K562 (cell line): ENCODE measurements around the gene C1orf174. TPM values are rescaled to one million over a fixed set of nuclear protein-coding genes. Genes with fewer than 3 reads are reported as not detected.
A peak's percentile ranks its signal among the peaks of the same experiment; 100 is the strongest.

Experiments used
- ATF3 ChIP-seq, 2 experiments: fragments of 450-650 bp in 1 of 2; sonication (generic) in 1 of 2; formaldehyde crosslinking in 1 of 2; IDR thresholded peaks in 1 of 2; conservative IDR thresholded peaks in 1 of 2; 2 replicates each; pipeline versions ENCODE4 v1.6.1 to v1.8.1; 2016 to 2023; ENCODE audit warnings: mild to moderate bottlenecking in 2 of 2, moderate library complexity in 2 of 2, inconsistent platforms in 1 of 2, missing genetic modification reagents in 1 of 2
- KDM2B ChIP-seq: fragments of 250-450 bp; sonication (Bioruptor Pico); IDR thresholded peaks from 2 replicates; pipeline ENCODE4 v1.8.0; 2021; ENCODE audit warnings: mild to moderate bottlenecking, moderate library complexity
- MGA ChIP-seq: fragments of 450-650 bp; IDR thresholded peaks from 2 replicates; pipeline ENCODE4 v1.6.1; 2016; ENCODE audit warnings: mild to moderate bottlenecking, moderate library complexity
- MXD1 ChIP-seq: fragments of 250-450 bp; sonication (Bioruptor Pico); IDR thresholded peaks from 2 replicates; pipeline ENCODE4 v1.8.0; 2021; ENCODE audit warnings: borderline replicate concordance, mild to moderate bottlenecking, moderate library complexity; ENCODE audit not compliant: poor library complexity, severe bottlenecking
- POU5F1 ChIP-seq: fragments of 150-350 bp; IDR thresholded peaks from 2 replicates; pipeline ENCODE4 v1.6.1; 2014; ENCODE audit warnings: borderline replicate concordance, low read length, low read depth, mild to moderate bottlenecking; ENCODE audit not compliant: partially characterized antibody
- RBM39 ChIP-seq: fragments of 200-400 bp; formaldehyde crosslinking; optimal IDR thresholded peaks from 2 replicates; pipeline ENCODE3; 2018; ENCODE audit warnings: low read depth, low read length
- SAFB2 ChIP-seq: fragments of 200-400 bp; formaldehyde crosslinking; IDR thresholded peaks from 2 replicates; pipeline ENCODE4 v1.6.1; 2018; ENCODE audit warnings: borderline replicate concordance, low read length, low read depth, moderate library complexity; ENCODE audit not compliant: severe bottlenecking
- SIRT6 ChIP-seq: IDR thresholded peaks from one replicate; pipeline ENCODE4 v1.6.1; 2012; ENCODE audit warnings: low read depth, mild to moderate bottlenecking, control low read depth, inconsistent platforms, low read length, moderate library complexity
- SMAD3 ChIP-seq: fragments of 450-650 bp; formaldehyde crosslinking; conservative IDR thresholded peaks from 2 replicates; pipeline ENCODE4 v1.4.0; 2020; ENCODE audit warnings: mild to moderate bottlenecking
- SMARCE1 ChIP-seq: fragments of 450-650 bp; IDR thresholded peaks from 2 replicates; pipeline ENCODE4 v1.7.1; 2016; ENCODE audit warnings: mild to moderate bottlenecking
- ZKSCAN8 ChIP-seq: fragments of 200-800 bp; sonication (Bioruptor generic); IDR thresholded peaks from 2 replicates; pipeline ENCODE4 v1.6.1; 2016; ENCODE audit warnings: missing genetic modification characterization, missing compliant biosample characterization
- ZNF263 ChIP-seq: sonication (generic); formaldehyde crosslinking; IDR thresholded peaks from 2 replicates; pipeline ENCODE4 v1.8.0; 2022; ENCODE audit warnings: mild to moderate bottlenecking, missing genetic modification reagents, borderline replicate concordance
- ZNF324 ChIP-seq: fragments of 250-450 bp; sonication (Bioruptor Pico); IDR thresholded peaks from 2 replicates; pipeline ENCODE4 v1.4.0; 2020; ENCODE audit warnings: mild to moderate bottlenecking
- polyA plus RNA-seq, 8 experiments: library from polyadenylated mRNA; depleted of rRNA in 4 of 8; stranded (reverse) in 5 of 8; unstranded in 3 of 8; fragments of >200 nt; fragmentation: Nextera tagmentation in 2 of 8; fragmentation: Illumina TruSeq in 1 of 8; extraction: Ambion mirVana in 2 of 8; extraction: Trizol in 1 of 8; gene quantifications; 2 replicates each; pipeline versions ENCODE4 v1.2.1 to v1.2.3, GENCODE V29; 2011 to 2014; ENCODE audit warnings: inconsistent platforms in 1 of 8, missing spikeins in 1 of 8
- total RNA-seq, 7 experiments: library from RNA; depleted of rRNA in 6 of 7; stranded (reverse); fragments of >200 nt in 6 of 7; fragmentation: Illumina TruSeq in 2 of 7; extraction: Trizol in 2 of 7; gene quantifications; 2 replicates each; pipeline versions ENCODE4 v1.2.1 to v1.2.3, GENCODE V29; 2011 to 2021; ENCODE audit warnings: low replicate concordance in 1 of 7

The C1orf174 gene
- total and polyA plus RNA-seq, 9 of the 15 experiments (the other 6 are each of a cell fraction or from before 2014, with no cell fraction given): 38.5 to 64.9 (median 45.4) TPM

- TF ChIP-seq ZNF263 (peak; percentile 60; the same call in 1 of the 2 replicates), SMAD3 (CRISPR knock-in tag) (0 out of 2 replicates have a peak, but pooled peaks have one; percentile 33), MGA (no peak; the same call in 1 of the 2 replicates), MXD1 (CRISPR knock-in tag) (peak; percentile 43), POU5F1 (peak; percentile 52), KDM2B (CRISPR knock-in tag) (no peak; the same call in 1 of the 2 replicates), ATF3 (IDR thresholded peaks at IDR 0.05) (peak; percentile 70), ATF3 (CRISPR knock-in tag; conservative IDR thresholded peaks at IDR 0.05) (peak; percentile 83), ZKSCAN8 (CRISPR knock-in tag) (peak; percentile 87; the same call in 1 of the 2 replicates), SMARCE1 (peak; percentile 12), RBM39 (peak; percentile 85), SIRT6 (no peak), SAFB2 (no peak), ZNF324 (CRISPR knock-in tag) (no peak)
These were observed at the start of gene C1orf174 (continued) for GRCh38 chr1:3900150-3900968.
